Activated CD4-positive, alpha-beta memory T cell treated with anti-CD3 and anti-CD28 coated beads for 36 hours (primary cell): Measurements from ENCODE around the gene NFASC. TPM values are rescaled to one million over a fixed set of nuclear protein-coding genes. Genes with fewer than 3 reads are reported as not detected.
A peak's percentile ranks its signal among the peaks of the same experiment; 100 is the strongest.

ENCODE experiments used
- CTCF ChIA-PET: fragments of 350-600 bp; sonication (Branson Sonifier 250); formaldehyde crosslinking; loops from one replicate; lab custom pipeline; 2021; ENCODE audit warnings: antibody characterized with exemption, inconsistent platforms; lab: Charles Lee
- POLR2A ChIA-PET: fragments of 350-600 bp; sonication (Branson Sonifier 250); formaldehyde crosslinking; loops from one replicate; lab custom pipeline; 2021; ENCODE audit warnings: antibody characterized with exemption; lab: Charles Lee
- DNase-seq: peaks from one replicate; pipeline ENCODE4 v3.0.0-alpha.2; 2020
- H3K27ac Mint-ChIP-seq: one replicate; pipeline ENCODE4 v1.8.0; 2021; ENCODE audit warnings: mixed read lengths
- H3K27me3 Mint-ChIP-seq: one replicate; pipeline ENCODE4 v1.8.0; 2021; ENCODE audit warnings: mixed read lengths
- H3K36me3 Mint-ChIP-seq: one replicate; pipeline ENCODE4 v1.8.0; 2021; ENCODE audit warnings: mixed read lengths
- H3K4me1 Mint-ChIP-seq: one replicate; pipeline ENCODE4 v1.8.0; 2021; ENCODE audit warnings: low read depth, mixed read lengths
- H3K4me3 Mint-ChIP-seq: one replicate; pipeline ENCODE4 v1.8.0; 2021; ENCODE audit warnings: mild to moderate bottlenecking, mixed read lengths
- H3K9me3 Mint-ChIP-seq: one replicate; pipeline ENCODE4 v1.8.0; 2021; ENCODE audit warnings: mixed read lengths
- intact Hi-C: fragments of 100-400 bp; cut with micrococcal nuclease; formaldehyde crosslinking; loops from one replicate; pipeline ENCODE4 v1.15.1; 2023
- total RNA-seq, 2 experiments: library from RNA; stranded (reverse); gene quantifications; one replicate each; pipeline ENCODE4 v1.2.3, GENCODE V29; 2021

The NFASC gene
- total RNA-seq, 2 experiments from 2014 or later = 0.24 to 0.27 TPM

- ChIA-PET CTCF (interaction anchor here (1.1 kb wide), 1 partner anchor 9 kb away, joined by 3 read pairs; no protein-coding TSS in a partner anchor), POLR2A (no interaction called here)
- no peak for DNase-seq
- H3K9me3 Mint-ChIP-seq = no peaks in the 10 kb centered on the region
- H3K4me1 Mint-ChIP-seq = no peaks in the 10 kb centered on the region
- peaks cover 3% of the 10 kb centered on the region for H3K27me3 Mint-ChIP-seq
- H3K27ac Mint-ChIP-seq = no peak overlapping the region
- no peak overlapping the region for H3K4me3 Mint-ChIP-seq
- intact Hi-C loops = no loop called here
- H3K36me3 Mint-ChIP-seq = no peaks in the 10 kb centered on the region
Observed at GRCh38 chr1:204931768-204932572, 61.3 kb downstream of the NFASC start.

DNA sequence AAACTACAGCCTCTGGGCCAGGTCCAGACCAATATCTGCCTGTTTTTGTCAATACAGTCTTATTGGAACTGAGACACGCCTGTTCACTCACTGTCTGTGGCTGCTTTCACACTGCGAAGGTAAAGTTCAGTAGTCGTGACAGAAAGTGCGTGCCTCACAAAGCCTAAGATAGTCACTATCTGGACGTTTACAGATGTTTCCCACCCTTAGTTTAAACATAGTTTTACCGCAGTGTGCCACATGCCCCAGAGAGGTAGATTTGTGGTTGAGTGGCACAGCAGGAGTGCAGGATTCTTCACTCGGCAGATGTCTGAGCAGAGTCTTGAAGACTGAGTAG is 61.9 kb downstream of the NFASC start:
- intact Hi-C loops = no loop called here
- ChIA-PET CTCF (no interaction called here), POLR2A (no interaction called here)
- H3K4me3 Mint-ChIP-seq = no peak overlapping the region
- H3K36me3 Mint-ChIP-seq = no peaks in the 10 kb centered on the region
- H3K27ac Mint-ChIP-seq = no peak overlapping the region
- no peak for DNase-seq
- H3K9me3 Mint-ChIP-seq = no peaks in the 10 kb centered on the region
- H3K4me1 Mint-ChIP-seq = no peaks in the 10 kb centered on the region
- H3K27me3 Mint-ChIP-seq = no peaks in the 10 kb centered on the region

DNA sequence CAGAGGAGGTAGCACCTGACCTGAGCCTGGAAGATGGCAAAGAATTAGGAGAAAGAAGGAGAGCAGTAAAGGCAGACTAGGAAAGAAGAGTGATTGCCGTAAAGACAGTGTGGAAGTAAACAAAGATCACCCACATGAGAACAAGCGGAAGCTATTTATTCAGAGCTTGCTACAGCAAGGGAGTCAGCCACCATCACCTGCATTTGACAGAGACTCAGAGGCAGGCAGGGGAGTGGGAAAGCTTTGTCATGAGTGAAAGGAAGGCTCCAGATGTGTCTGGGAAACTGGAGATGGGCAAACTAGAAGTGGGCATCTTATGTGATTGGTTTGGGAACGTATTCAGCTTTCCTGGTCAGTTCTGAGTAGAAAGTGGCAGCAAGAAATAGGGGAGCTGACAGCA is 64.5 kb downstream of the NFASC start:
- H3K4me1 Mint-ChIP-seq = no peaks in the 10 kb centered on the region
- no peaks in the 10 kb centered on the region for H3K9me3 Mint-ChIP-seq
- POLR2A ChIA-PET = no interaction called here
- H3K27me3 Mint-ChIP-seq = no peaks in the 10 kb centered on the region
- no peak overlapping the region for H3K4me3 Mint-ChIP-seq
- CTCF ChIA-PET = no interaction called here
- no peaks in the 10 kb centered on the region for H3K36me3 Mint-ChIP-seq
- no peak overlapping the region for H3K27ac Mint-ChIP-seq
- DNase-seq = no peak
- intact Hi-C loops = no loop called here

- H3K36me3 Mint-ChIP-seq = no peaks in the 10 kb centered on the region
- intact Hi-C loops = no loop called here
- no peak overlapping the region for H3K27ac Mint-ChIP-seq
- ChIA-PET CTCF (no interaction called here), POLR2A (no interaction called here)
- H3K27me3 Mint-ChIP-seq = no peaks in the 10 kb centered on the region
- DNase-seq = no peak
- no peaks in the 10 kb centered on the region for H3K9me3 Mint-ChIP-seq
- no peaks in the 10 kb centered on the region for H3K4me1 Mint-ChIP-seq
- H3K4me3 Mint-ChIP-seq = no peak overlapping the region
Observed at GRCh38 chr1:204936765-204937164, 66.1 kb downstream of the NFASC start.

- peaks cover 3% of the 10 kb centered on the region for H3K27me3 Mint-ChIP-seq
- no peaks in the 10 kb centered on the region for H3K9me3 Mint-ChIP-seq
- no peak overlapping the region for H3K27ac Mint-ChIP-seq
- ChIA-PET CTCF (no interaction called here), POLR2A (no interaction called here)
- no peaks in the 10 kb centered on the region for H3K36me3 Mint-ChIP-seq
- no peak for DNase-seq
- intact Hi-C loops = no loop called here
- H3K4me1 Mint-ChIP-seq = no peaks in the 10 kb centered on the region
- no peak overlapping the region for H3K4me3 Mint-ChIP-seq
Observed at GRCh38 chr1:204937901-204938300, 67.2 kb downstream of the NFASC start.

DNA sequence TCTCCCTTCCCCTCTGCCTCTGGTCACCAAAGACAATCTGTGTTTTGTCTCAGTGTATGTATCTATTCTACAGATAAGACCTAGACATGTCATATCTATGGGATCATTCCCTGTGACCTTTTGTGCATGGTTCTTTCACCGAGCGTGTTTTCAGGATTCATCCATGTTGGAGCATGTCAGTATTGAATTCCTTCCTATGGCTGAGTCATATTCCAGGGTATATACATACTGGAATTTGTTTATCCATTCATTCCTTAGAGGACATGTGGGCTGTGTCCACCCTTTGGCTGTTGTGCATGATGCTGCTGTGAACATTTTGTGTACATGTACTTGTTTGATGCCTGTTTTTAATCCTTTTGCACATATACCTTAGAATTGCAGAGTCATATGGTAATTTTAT is 69.9 kb downstream of the NFASC start:
- no peaks in the 10 kb centered on the region for H3K9me3 Mint-ChIP-seq
- H3K27me3 Mint-ChIP-seq = peaks cover 9% of the 10 kb centered on the region
- H3K4me1 Mint-ChIP-seq = no peaks in the 10 kb centered on the region
- no peak for DNase-seq
- POLR2A ChIA-PET = no interaction called here
- intact Hi-C loops = loop anchor here (5.0 kb wide), 1 partner anchor 113 kb away; no protein-coding TSS in a partner anchor
- H3K36me3 Mint-ChIP-seq = no peaks in the 10 kb centered on the region
- no peak overlapping the region for H3K4me3 Mint-ChIP-seq
- CTCF ChIA-PET = interaction anchor here (0.7 to 2.4 kb wide), 9 partner anchors 9 to 133 kb away, joined by 3 to 8 read pairs (median 3); no protein-coding TSS in a partner anchor
- no peak overlapping the region for H3K27ac Mint-ChIP-seq

DNA sequence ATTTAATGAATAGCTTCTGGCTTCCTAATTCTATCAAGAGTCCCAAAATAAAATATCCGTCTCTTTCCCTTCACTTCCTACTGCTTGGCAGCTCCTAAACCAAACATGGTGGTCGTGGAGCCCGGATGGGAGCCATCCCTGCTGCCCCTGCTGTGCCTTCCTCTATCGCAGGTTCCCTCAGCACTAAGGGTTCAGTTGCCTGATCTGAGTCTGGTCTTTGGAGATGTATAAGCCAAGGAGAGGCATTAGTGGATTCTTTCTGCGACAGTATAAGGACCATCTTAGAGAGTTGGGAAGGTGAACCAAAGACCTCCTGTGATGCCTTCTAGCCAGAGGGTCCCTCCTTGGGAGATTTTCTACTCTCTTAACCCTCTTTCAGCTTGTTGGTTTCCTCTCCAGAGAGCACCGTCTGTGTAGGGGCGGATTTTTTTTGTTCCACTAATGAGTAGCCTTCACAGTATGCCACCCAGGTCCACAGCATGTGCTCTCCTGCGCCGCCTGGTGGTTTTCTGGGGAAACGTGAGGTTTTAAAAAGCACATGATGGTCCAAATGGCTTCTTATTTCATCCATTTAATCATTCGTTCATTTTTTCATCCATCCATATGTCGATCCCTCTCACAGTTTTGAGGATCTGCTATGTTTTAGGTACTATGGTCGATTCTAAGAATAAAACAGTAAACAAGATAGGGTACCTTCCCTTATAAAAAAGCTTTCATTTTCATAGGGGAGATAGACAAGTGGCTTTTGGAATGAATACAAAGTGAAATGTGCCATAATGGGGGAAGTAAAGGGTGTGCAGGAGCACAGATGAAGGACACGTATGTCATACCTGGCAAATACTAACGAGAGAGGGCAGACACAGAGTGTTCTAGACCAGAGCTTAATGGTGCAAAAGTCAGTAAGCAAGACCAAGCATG is 71.0 kb downstream of the NFASC start:
- H3K36me3 Mint-ChIP-seq = no peaks in the 10 kb centered on the region
- H3K4me1 Mint-ChIP-seq = no peaks in the 10 kb centered on the region
- peak; percentile 73 for DNase-seq
- no peak overlapping the region for H3K4me3 Mint-ChIP-seq
- H3K9me3 Mint-ChIP-seq = no peaks in the 10 kb centered on the region
- ChIA-PET CTCF (interaction anchor here (0.7 to 2.4 kb wide), 20 partner anchors 11 to 376 kb away, joined by 3 to 8 read pairs (median 4); no protein-coding TSS in a partner anchor), POLR2A (no interaction called here)
- H3K27ac Mint-ChIP-seq = no peak overlapping the region
- intact Hi-C loops = loop anchor here (5.0 kb wide), 1 partner anchor 114 kb away; no protein-coding TSS in a partner anchor
- H3K27me3 Mint-ChIP-seq = peaks cover 9% of the 10 kb centered on the region

- intact Hi-C loops = loop anchor here (5.0 kb wide), 1 partner anchor 116 kb away; no protein-coding TSS in a partner anchor
- peaks cover 12% of the 10 kb centered on the region for H3K27me3 Mint-ChIP-seq
- no peaks in the 10 kb centered on the region for H3K9me3 Mint-ChIP-seq
- ChIA-PET CTCF (interaction anchor here (1.1 kb wide), 1 partner anchor 118 kb away, joined by 3 read pairs; no protein-coding TSS in a partner anchor), POLR2A (no interaction called here)
- no peak overlapping the region for H3K27ac Mint-ChIP-seq
- DNase-seq = no peak
- no peaks in the 10 kb centered on the region for H3K4me1 Mint-ChIP-seq
- H3K4me3 Mint-ChIP-seq = no peak overlapping the region
- no peaks in the 10 kb centered on the region for H3K36me3 Mint-ChIP-seq
Observed at GRCh38 chr1:204943495-204943894, 72.8 kb downstream of the NFASC start.

GRCh38 chr1:204944662-204945061 is 74.0 kb downstream of the NFASC start:
- Mint-ChIP-seq H3K36me3 (no peaks in the 10 kb centered on the region), H3K4me3 (no peak overlapping the region), H3K27me3 (peaks cover 12% of the 10 kb centered on the region), H3K4me1 (no peaks in the 10 kb centered on the region), H3K27ac (no peak overlapping the region), H3K9me3 (no peaks in the 10 kb centered on the region)
- intact Hi-C loops = loop anchor here (5.0 kb wide), 1 partner anchor 117 kb away; no protein-coding TSS in a partner anchor
- ChIA-PET CTCF (no interaction called here), POLR2A (no interaction called here)
- no peak for DNase-seq

- no peak for DNase-seq
- H3K27ac Mint-ChIP-seq = no peak overlapping the region
- no peak overlapping the region for H3K4me3 Mint-ChIP-seq
- POLR2A ChIA-PET = no interaction called here
- no peaks in the 10 kb centered on the region for H3K9me3 Mint-ChIP-seq
- CTCF ChIA-PET = no interaction called here
- H3K36me3 Mint-ChIP-seq = no peaks in the 10 kb centered on the region
- peaks cover 12% of the 10 kb centered on the region for H3K27me3 Mint-ChIP-seq
- intact Hi-C loops = no loop called here
- H3K4me1 Mint-ChIP-seq = no peaks in the 10 kb centered on the region
Observed at GRCh38 chr1:204945565-204945977, 74.9 kb downstream of the NFASC start.

DNA sequence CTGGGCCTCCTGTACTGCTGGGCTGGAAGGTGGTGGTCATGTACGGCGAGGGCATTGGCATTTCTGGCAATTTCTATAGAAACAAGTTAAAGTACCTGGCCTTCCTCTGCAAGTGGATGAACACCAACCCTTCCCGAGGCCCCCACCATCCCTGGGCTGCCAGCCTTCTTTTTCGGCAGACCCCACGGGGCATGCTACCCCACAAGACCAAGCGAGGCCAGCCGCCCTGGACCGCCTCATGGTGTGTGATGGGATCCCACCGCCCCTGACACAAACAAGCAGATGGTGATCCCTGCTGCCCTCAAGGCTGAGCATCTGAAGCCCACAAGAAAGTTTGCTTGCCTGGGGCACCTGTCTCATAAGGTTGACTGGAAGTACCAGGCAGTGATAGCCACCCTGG is 76.0 kb downstream of the NFASC start:
- H3K27me3 Mint-ChIP-seq = peaks cover 12% of the 10 kb centered on the region
- no peaks in the 10 kb centered on the region for H3K4me1 Mint-ChIP-seq
- no peaks in the 10 kb centered on the region for H3K36me3 Mint-ChIP-seq
- no peak overlapping the region for H3K4me3 Mint-ChIP-seq
- no peaks in the 10 kb centered on the region for H3K9me3 Mint-ChIP-seq
- CTCF ChIA-PET = no interaction called here
- H3K27ac Mint-ChIP-seq = no peak overlapping the region
- DNase-seq = no peak
- POLR2A ChIA-PET = no interaction called here
- intact Hi-C loops = no loop called here

DNA sequence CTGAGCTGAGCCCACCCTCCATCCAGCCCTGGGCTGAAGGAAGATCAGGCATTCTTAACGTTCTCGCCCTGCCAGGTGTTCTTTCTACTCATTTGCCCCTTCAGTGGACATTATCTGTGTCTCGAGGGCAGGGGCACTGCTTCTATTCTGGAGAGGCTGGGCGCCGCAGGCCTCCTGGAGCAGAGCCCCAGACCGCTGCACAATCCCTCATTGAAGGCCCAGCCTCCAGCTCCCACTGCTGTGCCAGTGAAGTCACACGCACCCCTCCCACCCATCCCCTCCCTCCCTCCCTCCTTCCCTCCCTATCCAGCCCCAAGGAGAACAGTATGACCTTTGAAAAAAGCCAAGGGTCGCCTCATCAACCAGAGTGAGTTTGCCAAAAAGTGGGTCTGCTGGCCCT is 76.7 kb downstream of the NFASC start:
- CTCF ChIA-PET = no interaction called here
- H3K36me3 Mint-ChIP-seq = no peaks in the 10 kb centered on the region
- POLR2A ChIA-PET = no interaction called here
- H3K4me1 Mint-ChIP-seq = no peaks in the 10 kb centered on the region
- H3K27ac Mint-ChIP-seq = no peak overlapping the region
- H3K9me3 Mint-ChIP-seq = no peaks in the 10 kb centered on the region
- peaks cover 12% of the 10 kb centered on the region for H3K27me3 Mint-ChIP-seq
- H3K4me3 Mint-ChIP-seq = no peak overlapping the region
- no peak for DNase-seq
- intact Hi-C loops = no loop called here
